ENCODE data around the gene LMBR1. TPM values are rescaled to one million over a fixed set of nuclear protein-coding genes. Genes with fewer than 3 reads are reported as not detected.

The LMBR1 gene
- total and polyA plus RNA-seq, 2 of the 13 experiments (the other 11 are each of a cell fraction or from before 2014, with no cell fraction given) = 20.9 to 39.6 TPM

DNA sequence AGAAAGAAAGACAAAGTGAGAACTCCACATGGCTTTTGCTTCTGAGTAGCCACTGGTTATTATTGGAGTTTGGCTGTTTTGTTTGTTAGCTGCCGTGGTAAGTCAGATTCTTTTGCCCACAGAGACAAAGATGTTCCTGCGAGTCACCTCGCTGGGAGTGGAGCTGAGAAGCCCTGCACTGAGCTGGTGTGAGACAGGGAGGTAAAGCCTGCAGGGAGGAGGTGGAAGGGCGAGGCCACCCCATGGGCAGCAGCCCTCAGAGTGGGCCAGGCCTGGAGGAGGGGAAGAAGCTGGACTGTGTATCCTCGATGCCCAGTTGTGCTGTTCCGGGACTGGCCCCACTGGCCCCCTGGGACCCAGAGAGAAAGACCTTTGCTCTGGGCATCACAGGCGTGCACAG, 42.3 kb upstream of the LMBR1 start (continued):
- TF ChIP-seq, protein P1, sequence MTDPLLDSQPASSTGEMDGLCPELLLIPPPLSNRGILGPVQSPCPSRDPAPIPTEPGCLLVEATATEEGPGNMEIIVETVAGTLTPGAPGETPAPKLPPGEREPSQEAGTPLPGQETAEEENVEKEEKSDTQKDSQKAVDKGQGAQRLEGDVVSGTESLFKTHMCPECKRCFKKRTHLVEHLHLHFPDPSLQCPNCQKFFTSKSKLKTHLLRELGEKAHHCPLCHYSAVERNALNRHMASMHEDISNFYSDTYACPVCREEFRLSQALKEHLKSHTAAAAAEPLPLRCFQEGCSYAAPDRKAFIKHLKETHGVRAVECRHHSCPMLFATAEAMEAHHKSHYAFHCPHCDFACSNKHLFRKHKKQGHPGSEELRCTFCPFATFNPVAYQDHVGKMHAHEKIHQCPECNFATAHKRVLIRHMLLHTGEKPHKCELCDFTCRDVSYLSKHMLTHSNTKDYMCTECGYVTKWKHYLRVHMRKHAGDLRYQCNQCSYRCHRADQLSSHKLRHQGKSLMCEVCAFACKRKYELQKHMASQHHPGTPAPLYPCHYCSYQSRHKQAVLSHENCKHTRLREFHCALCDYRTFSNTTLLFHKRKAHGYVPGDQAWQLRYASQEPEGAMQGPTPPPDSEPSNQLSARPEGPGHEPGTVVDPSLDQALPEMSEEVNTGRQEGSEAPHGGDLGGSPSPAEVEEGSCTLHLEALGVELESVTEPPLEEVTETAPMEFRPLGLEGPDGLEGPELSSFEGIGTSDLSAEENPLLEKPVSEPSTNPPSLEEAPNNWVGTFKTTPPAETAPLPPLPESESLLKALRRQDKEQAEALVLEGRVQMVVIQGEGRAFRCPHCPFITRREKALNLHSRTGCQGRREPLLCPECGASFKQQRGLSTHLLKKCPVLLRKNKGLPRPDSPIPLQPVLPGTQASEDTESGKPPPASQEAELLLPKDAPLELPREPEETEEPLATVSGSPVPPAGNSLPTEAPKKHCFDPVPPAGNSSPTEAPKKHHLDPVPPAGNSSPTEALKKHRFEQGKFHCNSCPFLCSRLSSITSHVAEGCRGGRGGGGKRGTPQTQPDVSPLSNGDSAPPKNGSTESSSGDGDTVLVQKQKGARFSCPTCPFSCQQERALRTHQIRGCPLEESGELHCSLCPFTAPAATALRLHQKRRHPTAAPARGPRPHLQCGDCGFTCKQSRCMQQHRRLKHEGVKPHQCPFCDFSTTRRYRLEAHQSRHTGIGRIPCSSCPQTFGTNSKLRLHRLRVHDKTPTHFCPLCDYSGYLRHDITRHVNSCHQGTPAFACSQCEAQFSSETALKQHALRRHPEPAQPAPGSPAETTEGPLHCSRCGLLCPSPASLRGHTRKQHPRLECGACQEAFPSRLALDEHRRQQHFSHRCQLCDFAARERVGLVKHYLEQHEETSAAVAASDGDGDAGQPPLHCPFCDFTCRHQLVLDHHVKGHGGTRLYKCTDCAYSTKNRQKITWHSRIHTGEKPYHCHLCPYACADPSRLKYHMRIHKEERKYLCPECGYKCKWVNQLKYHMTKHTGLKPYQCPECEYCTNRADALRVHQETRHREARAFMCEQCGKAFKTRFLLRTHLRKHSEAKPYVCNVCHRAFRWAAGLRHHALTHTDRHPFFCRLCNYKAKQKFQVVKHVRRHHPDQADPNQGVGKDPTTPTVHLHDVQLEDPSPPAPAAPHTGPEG (CRISPR knock-in tag; IDR thresholded peaks at IDR 0.05) = no peak
- TF ChIP-seq, protein P2, sequence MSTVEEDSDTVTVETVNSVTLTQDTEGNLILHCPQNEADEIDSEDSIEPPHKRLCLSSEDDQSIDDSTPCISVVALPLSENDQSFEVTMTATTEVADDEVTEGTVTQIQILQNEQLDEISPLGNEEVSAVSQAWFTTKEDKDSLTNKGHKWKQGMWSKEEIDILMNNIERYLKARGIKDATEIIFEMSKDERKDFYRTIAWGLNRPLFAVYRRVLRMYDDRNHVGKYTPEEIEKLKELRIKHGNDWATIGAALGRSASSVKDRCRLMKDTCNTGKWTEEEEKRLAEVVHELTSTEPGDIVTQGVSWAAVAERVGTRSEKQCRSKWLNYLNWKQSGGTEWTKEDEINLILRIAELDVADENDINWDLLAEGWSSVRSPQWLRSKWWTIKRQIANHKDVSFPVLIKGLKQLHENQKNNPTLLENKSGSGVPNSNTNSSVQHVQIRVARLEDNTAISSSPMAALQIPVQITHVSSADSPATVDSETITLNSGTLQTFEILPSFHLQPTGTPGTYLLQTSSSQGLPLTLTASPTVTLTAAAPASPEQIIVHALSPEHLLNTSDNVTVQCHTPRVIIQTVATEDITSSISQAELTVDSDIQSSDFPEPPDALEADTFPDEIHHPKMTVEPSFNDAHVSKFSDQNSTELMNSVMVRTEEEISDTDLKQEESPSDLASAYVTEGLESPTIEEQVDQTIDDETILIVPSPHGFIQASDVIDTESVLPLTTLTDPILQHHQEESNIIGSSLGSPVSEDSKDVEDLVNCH (CRISPR knock-in tag; IDR thresholded peaks at IDR 0.05) = no peak
- TF ChIP-seq IKZF1 (IDR thresholded peaks at IDR 0.05) = no peak
- TF ChIP-seq ZNF564 (CRISPR knock-in tag; IDR thresholded peaks at IDR 0.05) = no peak
- no peak for TF ChIP-seq ZNF484 (CRISPR knock-in tag; IDR thresholded peaks at IDR 0.05; ENCODE audit: borderline replicate concordance, low read depth)
- no peak for TF ChIP-seq ZNF781 (CRISPR knock-in tag; IDR thresholded peaks at IDR 0.05; ENCODE audit: borderline replicate concordance, not compliant biosample characterization)
- TF ChIP-seq HOXA3 (CRISPR knock-in tag; IDR thresholded peaks at IDR 0.05) = no peak
- no peak for TF ChIP-seq SSRP1 (CRISPR knock-in tag; IDR thresholded peaks at IDR 0.05)
- TF ChIP-seq, protein P3, sequence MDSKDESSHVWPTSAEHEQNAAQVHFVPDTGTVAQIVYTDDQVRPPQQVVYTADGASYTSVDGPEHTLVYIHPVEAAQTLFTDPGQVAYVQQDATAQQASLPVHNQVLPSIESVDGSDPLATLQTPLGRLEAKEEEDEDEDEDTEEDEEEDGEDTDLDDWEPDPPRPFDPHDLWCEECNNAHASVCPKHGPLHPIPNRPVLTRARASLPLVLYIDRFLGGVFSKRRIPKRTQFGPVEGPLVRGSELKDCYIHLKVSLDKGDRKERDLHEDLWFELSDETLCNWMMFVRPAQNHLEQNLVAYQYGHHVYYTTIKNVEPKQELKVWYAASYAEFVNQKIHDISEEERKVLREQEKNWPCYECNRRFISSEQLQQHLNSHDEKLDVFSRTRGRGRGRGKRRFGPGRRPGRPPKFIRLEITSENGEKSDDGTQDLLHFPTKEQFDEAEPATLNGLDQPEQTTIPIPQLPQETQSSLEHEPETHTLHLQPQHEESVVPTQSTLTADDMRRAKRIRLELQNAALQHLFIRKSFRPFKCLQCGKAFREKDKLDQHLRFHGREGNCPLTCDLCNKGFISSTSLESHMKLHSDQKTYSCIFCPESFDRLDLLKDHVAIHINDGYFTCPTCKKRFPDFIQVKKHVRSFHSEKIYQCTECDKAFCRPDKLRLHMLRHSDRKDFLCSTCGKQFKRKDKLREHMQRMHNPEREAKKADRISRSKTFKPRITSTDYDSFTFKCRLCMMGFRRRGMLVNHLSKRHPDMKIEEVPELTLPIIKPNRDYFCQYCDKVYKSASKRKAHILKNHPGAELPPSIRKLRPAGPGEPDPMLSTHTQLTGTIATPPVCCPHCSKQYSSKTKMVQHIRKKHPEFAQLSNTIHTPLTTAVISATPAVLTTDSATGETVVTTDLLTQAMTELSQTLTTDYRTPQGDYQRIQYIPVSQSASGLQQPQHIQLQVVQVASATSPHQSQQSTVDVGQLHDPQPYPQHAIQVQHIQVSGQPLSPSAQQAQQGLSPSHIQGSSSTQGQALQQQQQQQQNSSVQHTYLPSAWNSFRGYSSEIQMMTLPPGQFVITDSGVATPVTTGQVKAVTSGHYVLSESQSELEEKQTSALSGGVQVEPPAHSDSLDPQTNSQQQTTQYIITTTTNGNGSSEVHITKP (CRISPR knock-in tag; IDR thresholded peaks at IDR 0.05; ENCODE audit: low read depth) = no peak

All from HepG2 (cell line).